Natural killer cell (primary cell): ENCODE data around the gene GCNT2. TPM values are rescaled to one million over a fixed set of nuclear protein-coding genes. Genes with fewer than 3 reads are reported as not detected.
"Not testable (repeated sequence)": the region's sequence is repeated elsewhere in the genome, so short reads cannot be mapped to it uniquely, and the experiment has no call there.

Source experiments
- ATAC-seq, 3 donors: fragments of 150-1000 bp in 2 of 3; fragments of 200-7000 bp in 1 of 3; cut with Tn5 transposase; 1 replicate in 1 of 3; 2 replicates in 2 of 3; pipeline ENCODE4 v1.10.0; 2021; ENCODE audit warnings: mild to moderate bottlenecking in 2 of 3, moderate library complexity in 2 of 3
- DNase-seq, 2 donors: peaks; one replicate each; pipeline versions ENCODE4 v3.0.0 to v3.0.0-alpha.2; 2013 to 2021; ENCODE audit warnings: mixed read lengths in 1 of 2
- H3K27ac ChIP-seq: one replicate; pipeline ENCODE4 v1.5.1; 2013; ENCODE audit warnings: mild to moderate bottlenecking, low read length
- H3K27me3 ChIP-seq: one replicate; pipeline ENCODE4 v1.6.1; 2013; ENCODE audit warnings: low read length; ENCODE audit not compliant: control insufficient read depth, insufficient read depth
- H3K36me3 ChIP-seq: one replicate; pipeline ENCODE4 v1.6.1; 2013; ENCODE audit warnings: low read length; ENCODE audit not compliant: control insufficient read depth, insufficient read depth
- H3K4me1 ChIP-seq: one replicate; pipeline ENCODE4 v1.6.1; 2013; ENCODE audit warnings: low read length; ENCODE audit not compliant: control insufficient read depth, insufficient read depth
- H3K4me3 ChIP-seq: one replicate; pipeline ENCODE4 v1.5.1; 2013; ENCODE audit warnings: low read length
- H3K9me3 ChIP-seq: one replicate; pipeline ENCODE4 v1.6.1; 2013; ENCODE audit warnings: low read length; ENCODE audit not compliant: control insufficient read depth, insufficient read depth
- H3K27ac Mint-ChIP-seq, 2 donors: one replicate each; pipeline ENCODE4 v1.8.0; 2022; ENCODE audit warnings: mild to moderate bottlenecking in 2 of 2, mixed read lengths in 2 of 2, moderate library complexity in 1 of 2
- H3K27me3 Mint-ChIP-seq, 2 donors: one replicate each; pipeline ENCODE4 v1.8.0; 2022; ENCODE audit warnings: low read depth in 2 of 2, mixed read lengths in 2 of 2
- H3K36me3 Mint-ChIP-seq: one replicate; pipeline ENCODE4 v1.8.0; 2022; ENCODE audit warnings: mixed read lengths
- H3K4me1 Mint-ChIP-seq, 2 donors: one replicate each; pipeline ENCODE4 v1.8.0; 2022; ENCODE audit warnings: mixed read lengths in 2 of 2
- H3K4me3 Mint-ChIP-seq: one replicate; pipeline ENCODE4 v1.8.0; 2022; ENCODE audit warnings: mild to moderate bottlenecking, moderate library complexity, mixed read lengths
- H3K9me3 Mint-ChIP-seq, 2 donors: one replicate each; pipeline ENCODE4 v1.8.0; 2022; ENCODE audit warnings: mixed read lengths in 2 of 2
- CTCF ChIP-seq: fragments of 200-600 bp; IDR thresholded peaks from one replicate; pipeline ENCODE4 v1.8.0; 2022; ENCODE audit warnings: antibody characterized with exemption
- WGBS: methylation state at CpG from one replicate; pipeline ENCODE4 v1.1.7; 2013; ENCODE audit warnings: missing lambda C conversion rate; ENCODE audit not compliant: insufficient coverage; 5-methylcytosine and 5-hydroxymethylcytosine counted together
- intact Hi-C: fragments of 100-400 bp; cut with micrococcal nuclease; formaldehyde crosslinking; loops from one replicate; pipeline ENCODE4 v1.14.2; 2022
- total RNA-seq, 4 donors: library from RNA; stranded (reverse); fragments of 120-200 nt in 1 of 4; gene quantifications; one replicate each; pipeline versions ENCODE4 v1.2.3 to v1.2.4, GENCODE V29; 2013 to 2022

Gene GCNT2
- total RNA-seq, 3 donors from 2014 or later (not counting 1 experiment from before 2014, with no cell fraction given) = 0.79 to 4.7 (median 0.80) TPM

DNA sequence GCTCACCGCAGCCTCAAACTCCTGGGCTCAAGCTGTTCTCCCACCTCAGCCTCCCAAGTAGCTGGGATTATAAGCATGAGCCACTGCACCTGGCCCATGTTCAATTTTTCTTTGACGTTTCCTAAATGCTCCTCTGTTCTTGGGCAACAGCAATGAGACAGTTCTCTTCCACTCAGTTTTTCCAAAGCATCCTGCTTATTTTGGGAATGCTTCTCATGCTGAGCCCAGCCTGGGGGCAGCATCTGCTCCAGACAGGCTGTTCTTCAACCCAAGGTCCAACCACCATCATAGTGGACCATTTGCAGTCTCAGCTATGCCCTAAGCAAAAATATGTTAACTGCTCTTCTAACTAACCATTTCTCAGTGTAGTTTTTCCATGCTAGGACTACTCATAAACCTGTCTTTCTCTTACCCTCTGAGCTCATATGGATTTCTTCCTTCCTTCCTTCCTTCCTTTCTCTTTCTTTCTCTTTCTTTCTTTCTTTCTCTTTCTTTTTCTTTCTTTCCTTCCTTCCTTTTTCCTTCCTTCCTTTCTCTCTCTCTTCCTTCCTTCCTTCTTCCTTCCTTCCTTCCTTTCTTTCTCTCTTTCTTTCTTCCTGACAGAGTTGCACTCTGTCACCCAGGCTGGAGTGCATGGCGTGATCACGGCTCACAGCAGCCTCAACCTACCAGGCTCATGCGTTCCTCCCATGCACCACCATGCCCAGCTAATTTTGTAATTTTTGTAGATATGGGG lies 48.4 kb downstream of the GCNT2 start:
- intact Hi-C loops = no loop called here
- TF ChIP-seq CTCF = no peak
- Mint-ChIP-seq H3K36me3 (no peaks in the 10 kb centered on the region), H3K4me1 (no peaks in the 10 kb centered on the region), H3K27me3 (no peaks in the 10 kb centered on the region), H3K27ac (no peak overlapping the region), H3K9me3 (no peaks in the 10 kb centered on the region), H3K4me3 (no peak overlapping the region)
- 98% methylated on average over 5 of the region's 5 CpGs for WGBS
- Histone ChIP-seq H3K27me3 (no peaks in the 10 kb centered on the region), H3K27ac (no peak overlapping the region), H3K4me3 (no peak overlapping the region), H3K4me1 (no peaks in the 10 kb centered on the region), H3K9me3 (no peaks in the 10 kb centered on the region), H3K36me3 (no peaks in the 10 kb centered on the region)
- DNase-seq = no peak
- ATAC-seq = no peak

GRCh38 chr6:10575519-10575918 lies 54.4 kb downstream of the GCNT2 start:
- H3K4me1 ChIP-seq, H3K27ac Mint-ChIP-seq, H3K27me3 Mint-ChIP-seq, DNase-seq, intact Hi-C loops, H3K9me3 Mint-ChIP-seq, H3K4me3 ChIP-seq, H3K4me1 Mint-ChIP-seq, H3K9me3 ChIP-seq, H3K36me3 ChIP-seq, H3K27ac ChIP-seq, H3K4me3 Mint-ChIP-seq, ATAC-seq, H3K27me3 ChIP-seq, H3K36me3 Mint-ChIP-seq: not testable (repeated sequence)
- WGBS = 92% methylated on average over 2 of the region's 5 CpGs

DNA sequence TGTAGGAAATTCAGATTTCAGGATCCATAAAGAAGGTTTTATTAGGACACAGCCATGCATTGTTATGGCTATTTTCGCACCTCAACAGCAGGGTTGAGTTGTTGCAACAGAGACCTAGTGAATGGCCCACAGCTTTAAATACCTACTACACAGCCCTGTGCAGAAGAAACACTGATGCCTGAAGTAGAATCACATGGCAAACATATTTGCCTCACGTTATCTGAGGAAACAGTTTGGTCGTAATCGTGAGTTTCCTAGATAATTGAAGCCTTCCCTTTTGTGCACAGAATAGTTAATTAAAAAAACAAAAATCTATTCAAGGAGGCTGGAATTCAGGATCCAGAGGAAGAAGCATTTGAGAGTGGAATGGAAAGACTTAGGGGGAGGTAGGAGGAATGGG lies 55.1 kb downstream of the GCNT2 start:
- no peak overlapping the region for H3K4me3 Mint-ChIP-seq
- WGBS = 90% methylated on average over 4 of the region's 4 CpGs

DNA sequence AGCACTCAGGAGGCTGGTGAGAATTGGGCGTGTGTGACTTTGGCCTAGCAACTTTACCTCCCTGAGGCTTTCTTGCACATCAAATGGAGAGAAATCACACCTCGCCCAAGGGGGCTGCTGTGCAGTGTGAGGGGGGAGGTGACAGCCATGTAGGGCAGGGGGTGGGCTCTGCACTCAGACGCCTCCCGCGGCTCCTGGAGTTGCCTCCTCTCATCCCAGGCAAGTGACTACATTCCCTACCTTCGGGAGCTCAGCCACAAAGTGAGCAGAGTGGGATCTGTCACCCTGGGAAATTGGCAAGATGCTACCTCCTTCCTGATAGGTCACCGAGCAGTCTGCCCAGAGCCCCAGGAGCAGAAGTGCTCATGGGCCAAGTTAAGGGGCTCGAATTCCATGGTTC lies 56.0 kb downstream of the GCNT2 start:
- H3K4me1 ChIP-seq = no peaks in the 10 kb centered on the region
- H3K27me3 ChIP-seq = no peaks in the 10 kb centered on the region
- TF ChIP-seq CTCF = no peak
- ATAC-seq (no peak), DNase-seq (no peak)
- 88% methylated on average over 8 of the region's 8 CpGs for WGBS
- no peak overlapping the region for H3K27ac ChIP-seq
- intact Hi-C loops = no loop called here
- Mint-ChIP-seq H3K4me1 (no peaks in the 10 kb centered on the region), H3K27ac (no peak overlapping the region), H3K9me3 (no peaks in the 10 kb centered on the region), H3K27me3 (no peaks in the 10 kb centered on the region), H3K36me3 (no peaks in the 10 kb centered on the region), H3K4me3 (no peak overlapping the region)
- no peak overlapping the region for H3K4me3 ChIP-seq
- H3K9me3 ChIP-seq = no peaks in the 10 kb centered on the region
- H3K36me3 ChIP-seq = no peaks in the 10 kb centered on the region

More for the DNA sequence above, 55.1 kb downstream of the GCNT2 start:
- no peaks in the 10 kb centered on the region for H3K36me3 Mint-ChIP-seq
- DNase-seq (no peak), ATAC-seq (no peak)
- no peak for TF ChIP-seq CTCF
- no peaks in the 10 kb centered on the region for H3K27me3 ChIP-seq
- intact Hi-C loops = no loop called here
- H3K27ac Mint-ChIP-seq = no peak overlapping the region
- no peaks in the 10 kb centered on the region for H3K4me1 ChIP-seq
- H3K9me3 Mint-ChIP-seq = no peaks in the 10 kb centered on the region
- no peak overlapping the region for H3K4me3 ChIP-seq
- no peak overlapping the region for H3K27ac ChIP-seq
- no peaks in the 10 kb centered on the region for H3K9me3 ChIP-seq
- no peaks in the 10 kb centered on the region for H3K36me3 ChIP-seq
- no peaks in the 10 kb centered on the region for H3K4me1 Mint-ChIP-seq
- no peaks in the 10 kb centered on the region for H3K27me3 Mint-ChIP-seq
